ENCODE results near the gene GPR39.

Gene GPR39
- 0 to 0.18 (median 0) reads per million in 9 experiments for total RNA-seq

DNA sequence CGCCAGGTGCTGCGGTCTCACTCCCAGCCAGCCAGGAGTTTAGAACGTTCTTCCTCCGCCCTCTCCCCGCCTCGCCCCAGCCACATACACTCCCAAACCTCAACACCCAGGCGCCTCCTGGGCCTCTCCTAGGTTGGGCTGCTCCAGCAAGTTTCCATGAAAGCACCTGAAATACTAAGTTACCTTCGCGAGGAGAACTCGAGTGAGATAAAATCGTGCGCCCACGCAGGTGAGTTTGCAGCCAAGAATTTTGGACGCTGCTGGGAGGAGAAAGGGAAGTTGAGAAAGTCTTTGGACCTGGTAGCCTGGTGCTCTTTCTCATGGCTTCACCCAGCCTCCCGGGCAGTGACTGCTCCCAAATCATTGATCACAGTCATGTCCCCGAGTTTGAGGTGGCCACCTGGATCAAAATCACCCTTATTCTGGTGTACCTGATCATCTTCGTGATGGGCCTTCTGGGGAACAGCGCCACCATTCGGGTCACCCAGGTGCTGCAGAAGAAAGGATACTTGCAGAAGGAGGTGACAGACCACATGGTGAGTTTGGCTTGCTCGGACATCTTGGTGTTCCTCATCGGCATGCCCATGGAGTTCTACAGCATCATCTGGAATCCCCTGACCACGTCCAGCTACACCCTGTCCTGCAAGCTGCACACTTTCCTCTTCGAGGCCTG, at the start of gene GPR39:
GPR39 (plus strand) TSS at position 83 of the 673 bp plus-strand sequence.
- Mint-ChIP-seq H3K27ac (no peak within 1 kb of the TSS), H3K4me3 (no peak within 1 kb of the TSS), H3K9me3 (peaks cover 10 to 12% of the 10 kb centered on the region in 2 donors)

DNA sequence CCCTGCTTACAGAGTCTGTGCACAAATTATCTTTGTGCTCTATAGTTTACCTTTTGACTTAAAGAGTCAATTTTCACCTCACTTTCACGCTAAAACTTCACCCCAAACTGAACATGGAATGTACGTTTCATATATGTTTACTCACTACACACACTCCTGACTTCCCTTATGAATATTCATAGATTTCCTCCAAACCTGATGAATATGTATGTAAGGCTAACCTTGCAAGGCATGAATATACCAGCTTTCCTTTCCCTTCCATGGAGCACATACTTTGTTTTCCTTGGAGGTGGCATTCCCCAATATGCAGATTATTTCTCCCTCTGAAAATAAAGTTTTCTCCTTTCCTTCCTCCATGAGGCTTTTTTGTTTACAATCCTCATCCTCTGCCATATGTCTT, 48.4 kb upstream of the GPR39 start:
- Mint-ChIP-seq H3K36me3 (ENCODE audit: insufficient read depth) (no peaks in the 10 kb centered on the region), H3K9me3 (peaks cover 9 to 27% of the 10 kb centered on the region in 2 donors), H3K27me3 (no peaks in the 10 kb centered on the region)

More for the DNA sequence above, at the start of gene GPR39:
- Mint-ChIP-seq H3K27me3 (peaks cover 13 to 31% of the 10 kb centered on the region in 2 donors), H3K36me3 (ENCODE audit: insufficient read depth) (peaks cover 3% of the 10 kb centered on the region), H3K4me1 (ENCODE audit: low read depth in 2 of 2) (peaks cover 0 to 2% of the 10 kb centered on the region in 2 donors)
- DNase-seq, result no peak
- ATAC-seq (replicated peaks), result no peak

DNA sequence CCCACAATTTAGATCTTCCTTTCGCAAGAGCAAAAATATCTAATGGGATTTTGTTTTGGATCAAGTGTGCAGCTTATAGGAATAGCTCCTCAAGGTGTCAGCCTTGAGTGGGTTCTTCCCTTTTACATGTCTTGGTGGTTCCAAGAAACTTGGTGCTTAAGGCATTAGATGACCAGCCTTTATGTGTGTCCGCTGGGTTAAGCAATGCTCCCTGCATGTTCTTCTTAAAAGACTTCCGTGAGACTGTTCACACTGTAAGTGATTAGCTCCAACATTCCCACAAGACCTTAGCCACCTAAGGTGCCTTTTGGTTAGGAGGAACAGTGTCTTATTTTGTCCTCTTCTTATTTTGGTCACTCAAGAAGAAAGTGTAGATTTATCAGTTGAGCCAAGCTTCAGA, 44.3 kb upstream of the GPR39 start:
- Mint-ChIP-seq H3K27ac (no peak overlapping the region), H3K4me3 (no peak overlapping the region), H3K9me3 (peaks cover 2 to 9% of the 10 kb centered on the region in 2 donors), H3K36me3 (ENCODE audit: insufficient read depth) (no peaks in the 10 kb centered on the region), H3K27me3 (no peaks in the 10 kb centered on the region), H3K4me1 (ENCODE audit: low read depth in 2 of 2) (no peaks in the 10 kb centered on the region)
- no peak for ATAC-seq (replicated peaks)
- DNase-seq, result no peak

More for the DNA sequence above, 48.4 kb upstream of the GPR39 start:
- DNase-seq (no peak), ATAC-seq (replicated peaks) (no peak)
- Mint-ChIP-seq H3K27ac (no peak overlapping the region), H3K4me3 (no peak overlapping the region), H3K4me1 (ENCODE audit: low read depth in 2 of 2) (no peaks in the 10 kb centered on the region)

DNA sequence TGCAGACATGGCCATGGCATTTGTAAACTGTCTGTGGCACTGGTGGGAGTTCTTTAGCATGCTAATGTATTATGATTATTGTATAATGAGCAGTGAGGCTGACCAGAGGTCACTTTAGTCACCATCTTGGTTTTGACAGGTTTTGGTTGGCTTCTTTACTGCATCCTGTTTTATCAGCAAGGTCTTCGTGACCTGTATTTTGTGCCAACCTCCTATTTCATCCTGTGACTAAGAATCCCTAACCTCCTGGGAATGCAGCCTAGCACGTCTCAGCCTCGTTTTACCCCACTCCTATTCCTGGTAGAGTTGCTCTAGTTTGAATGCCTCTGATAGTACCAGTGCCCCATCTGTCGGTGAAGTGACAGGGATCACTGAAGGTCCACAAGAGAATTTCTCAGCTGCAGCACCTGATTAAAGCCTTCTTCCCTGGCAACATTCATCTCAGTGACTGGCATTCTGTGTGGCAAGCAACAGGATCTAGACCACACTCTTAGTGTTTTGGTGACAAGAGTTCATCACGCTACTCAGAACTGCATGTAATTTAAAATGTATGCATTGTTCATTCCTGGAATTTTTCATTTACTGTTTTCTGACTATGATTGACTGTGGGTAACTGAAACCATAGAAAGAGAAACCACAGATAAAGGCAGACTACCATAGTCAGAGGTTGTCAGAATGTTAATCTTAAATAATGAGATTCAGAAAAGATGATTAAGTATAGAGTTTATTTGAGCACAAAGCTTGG, 43.0 kb upstream of the GPR39 start:
- peaks cover 3% of the 10 kb centered on the region for H3K36me3 Mint-ChIP-seq (ENCODE audit: insufficient read depth)
- ATAC-seq (replicated peaks) (no peak), DNase-seq (no peak)
- no peaks in the 10 kb centered on the region for H3K27me3 Mint-ChIP-seq
- no peak overlapping the region for H3K27ac Mint-ChIP-seq
- peaks cover 2 to 9% of the 10 kb centered on the region in 2 donors for H3K9me3 Mint-ChIP-seq
- H3K4me3 Mint-ChIP-seq, result no peak overlapping the region
- H3K4me1 Mint-ChIP-seq (ENCODE audit: low read depth in 2 of 2), result no peaks in the 10 kb centered on the region

DNA sequence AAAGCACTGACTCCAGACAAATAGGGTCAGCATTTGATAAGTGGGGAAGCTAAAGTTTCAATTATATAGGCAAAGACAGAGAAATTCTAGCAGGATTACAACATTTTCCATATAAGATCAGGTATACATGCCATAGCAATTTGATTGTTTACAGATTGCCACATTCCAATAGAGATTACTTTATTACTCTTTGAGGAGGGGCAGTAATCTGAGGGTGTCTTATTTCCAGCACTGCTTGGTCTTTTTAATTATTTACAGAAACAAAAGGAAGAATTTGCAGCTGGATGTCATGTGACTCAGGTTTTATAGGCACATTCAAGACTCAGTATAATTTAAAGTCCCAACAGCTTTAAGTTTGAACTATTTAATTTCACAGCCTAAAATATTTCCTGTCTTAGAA, 42.5 kb upstream of the GPR39 start:
- no peaks in the 10 kb centered on the region for H3K4me1 Mint-ChIP-seq (ENCODE audit: low read depth in 2 of 2)
- DNase-seq (no peak), ATAC-seq (replicated peaks) (no peak)
- no peak overlapping the region for H3K27ac Mint-ChIP-seq
- no peaks in the 10 kb centered on the region for H3K27me3 Mint-ChIP-seq
- H3K4me3 Mint-ChIP-seq, result no peak overlapping the region
- peaks cover 2 to 9% of the 10 kb centered on the region in 2 donors for H3K9me3 Mint-ChIP-seq
- H3K36me3 Mint-ChIP-seq (ENCODE audit: insufficient read depth), result peaks cover 3% of the 10 kb centered on the region

DNA sequence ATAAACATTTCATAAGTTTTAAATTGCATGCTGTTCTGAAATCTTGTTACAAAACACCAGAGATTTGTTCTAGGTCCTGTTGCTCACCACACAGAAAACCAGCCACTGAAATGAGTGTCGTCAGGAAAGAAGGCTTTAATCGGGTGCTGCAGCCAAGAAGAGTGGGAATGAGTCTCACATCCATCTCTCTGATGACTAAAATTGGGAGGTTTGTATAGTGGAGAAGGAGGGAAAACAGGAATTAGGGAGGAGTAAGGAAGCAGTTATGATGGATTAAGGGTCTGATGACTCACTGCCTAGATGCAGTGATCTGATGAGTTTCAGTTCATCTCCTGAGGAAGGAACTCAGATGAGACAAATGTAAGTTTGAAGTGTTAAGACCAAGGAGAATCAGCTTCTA, 42.1 kb upstream of the GPR39 start:
- Mint-ChIP-seq H3K9me3 (peaks cover 2 to 9% of the 10 kb centered on the region in 2 donors), H3K4me3 (no peak overlapping the region), H3K27me3 (no peaks in the 10 kb centered on the region), H3K4me1 (ENCODE audit: low read depth in 2 of 2) (no peaks in the 10 kb centered on the region), H3K27ac (no peak overlapping the region), H3K36me3 (ENCODE audit: insufficient read depth) (peaks cover 3% of the 10 kb centered on the region)
- no peak for DNase-seq
- no peak for ATAC-seq (replicated peaks)

DNA sequence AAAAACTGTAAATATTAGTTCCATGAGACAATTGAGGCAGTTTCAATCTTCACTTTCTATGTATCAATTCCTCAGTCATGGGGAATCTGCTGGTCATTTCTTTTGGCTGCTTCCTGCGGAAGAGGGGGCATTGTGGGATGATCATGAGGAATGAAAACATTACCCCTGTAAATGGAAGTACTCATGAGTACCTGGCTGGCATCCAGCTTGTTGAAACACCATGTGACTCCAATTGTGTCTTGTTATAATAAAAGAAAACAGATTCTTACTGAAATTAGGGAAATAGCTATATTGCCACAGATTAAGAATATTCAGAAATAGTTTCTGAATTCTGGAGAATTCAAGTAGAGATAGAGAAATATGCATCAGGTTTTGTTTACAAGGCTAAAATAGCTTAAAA, 41.6 kb upstream of the GPR39 start:
- H3K27me3 Mint-ChIP-seq, result no peaks in the 10 kb centered on the region
- peaks cover 3% of the 10 kb centered on the region for H3K36me3 Mint-ChIP-seq (ENCODE audit: insufficient read depth)
- no peak for ATAC-seq (replicated peaks)
- DNase-seq, result no peak
- H3K27ac Mint-ChIP-seq, result no peak overlapping the region
- H3K4me1 Mint-ChIP-seq (ENCODE audit: low read depth in 2 of 2), result no peaks in the 10 kb centered on the region
- no peak overlapping the region for H3K4me3 Mint-ChIP-seq
- H3K9me3 Mint-ChIP-seq, result peaks cover 2 to 9% of the 10 kb centered on the region in 2 donors

DNA sequence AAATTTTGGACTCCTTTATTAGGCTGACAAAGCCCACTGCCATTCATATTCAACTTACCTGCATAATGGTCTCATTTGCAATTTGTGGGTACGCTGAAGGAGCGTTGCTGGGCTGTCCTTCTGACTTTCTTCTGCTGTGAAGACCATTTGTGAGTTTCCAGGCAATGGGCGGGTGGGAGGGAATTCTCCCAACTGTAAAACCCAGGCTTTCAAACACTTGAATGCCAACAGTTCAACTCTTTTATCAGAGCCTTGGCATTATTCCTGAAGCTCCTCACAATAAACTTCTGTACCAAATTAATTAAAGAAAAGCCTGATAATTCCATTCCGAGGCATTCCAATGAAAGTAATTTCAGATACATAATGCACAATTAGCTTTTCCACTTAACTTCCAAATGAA, 35.2 kb upstream of the GPR39 start:
- ATAC-seq (replicated peaks) (no peak), DNase-seq (no peak)
- Mint-ChIP-seq H3K4me1 (ENCODE audit: low read depth in 2 of 2) (no peaks in the 10 kb centered on the region), H3K4me3 (no peak overlapping the region), H3K36me3 (ENCODE audit: insufficient read depth) (peaks cover 3% of the 10 kb centered on the region), H3K9me3 (peaks cover 13 to 21% of the 10 kb centered on the region in 2 donors), H3K27me3 (no peaks in the 10 kb centered on the region), H3K27ac (no peak overlapping the region)

DNA sequence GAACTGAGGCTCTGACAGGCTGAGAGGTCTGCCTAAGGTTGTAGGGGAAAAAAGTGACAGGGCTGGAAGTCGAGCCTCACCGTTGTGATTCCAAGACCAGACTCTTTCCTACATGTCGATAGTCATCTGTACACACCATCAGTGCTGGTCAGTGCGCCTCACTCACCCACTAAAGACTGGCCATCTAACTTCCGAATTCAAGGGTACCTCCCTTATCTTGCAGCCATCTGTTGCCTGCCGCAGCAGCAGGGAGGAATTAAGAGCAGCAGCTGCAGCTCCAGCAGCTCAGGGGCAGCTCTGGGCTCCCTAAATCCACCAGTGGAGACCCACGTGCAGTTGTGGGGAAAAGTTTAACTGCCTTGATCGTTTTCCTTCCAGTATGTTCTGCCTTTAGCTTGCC, 32.6 kb upstream of the GPR39 start:
- no peaks in the 10 kb centered on the region for H3K27me3 Mint-ChIP-seq
- H3K27ac Mint-ChIP-seq, result no peak overlapping the region
- no peaks in the 10 kb centered on the region for H3K4me1 Mint-ChIP-seq (ENCODE audit: low read depth in 2 of 2)
- peaks cover 13 to 21% of the 10 kb centered on the region in 2 donors for H3K9me3 Mint-ChIP-seq
- ATAC-seq (replicated peaks) (no peak), DNase-seq (no peak)
- no peak overlapping the region for H3K4me3 Mint-ChIP-seq
- H3K36me3 Mint-ChIP-seq (ENCODE audit: insufficient read depth), result no peaks in the 10 kb centered on the region

DNA sequence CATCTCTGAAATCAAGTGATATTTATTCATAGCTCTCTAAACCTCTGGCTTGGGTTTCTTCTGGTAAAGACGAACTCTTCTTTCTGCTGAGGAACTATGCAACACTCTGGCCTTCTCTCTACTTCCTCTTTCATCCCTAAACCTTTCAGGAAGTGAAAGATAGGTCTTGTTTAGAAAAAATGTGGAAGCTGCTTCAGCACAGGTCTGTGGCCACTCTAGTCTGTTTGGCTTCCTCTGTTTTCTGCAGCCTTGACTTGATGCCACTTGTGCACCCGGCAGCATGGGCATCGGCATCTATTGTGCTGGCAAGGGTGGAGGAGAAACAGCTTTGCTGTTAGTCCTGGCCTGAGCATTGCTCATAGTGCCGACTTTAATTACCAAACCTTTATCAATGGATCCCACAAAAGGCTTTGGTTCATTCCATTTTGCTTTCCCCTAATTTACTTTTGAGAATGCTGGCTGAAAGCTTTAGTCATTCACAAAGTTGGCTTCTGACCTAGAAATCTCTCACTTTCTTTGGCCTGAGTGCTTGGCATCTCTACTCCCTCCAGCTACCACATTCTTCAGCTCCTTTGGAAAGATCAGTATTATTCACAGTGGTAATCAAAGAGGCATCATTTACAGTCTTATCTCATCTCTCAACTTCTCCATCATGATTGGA, 32.0 kb upstream of the GPR39 start:
- H3K27ac Mint-ChIP-seq, result no peak overlapping the region
- H3K4me1 Mint-ChIP-seq (ENCODE audit: low read depth in 2 of 2), result no peaks in the 10 kb centered on the region
- ATAC-seq (replicated peaks), result no peak
- H3K9me3 Mint-ChIP-seq, result peaks cover 13 to 21% of the 10 kb centered on the region in 2 donors
- no peaks in the 10 kb centered on the region for H3K36me3 Mint-ChIP-seq (ENCODE audit: insufficient read depth)
- H3K27me3 Mint-ChIP-seq, result no peaks in the 10 kb centered on the region
- H3K4me3 Mint-ChIP-seq, result no peak overlapping the region
- DNase-seq, result no peak

DNA sequence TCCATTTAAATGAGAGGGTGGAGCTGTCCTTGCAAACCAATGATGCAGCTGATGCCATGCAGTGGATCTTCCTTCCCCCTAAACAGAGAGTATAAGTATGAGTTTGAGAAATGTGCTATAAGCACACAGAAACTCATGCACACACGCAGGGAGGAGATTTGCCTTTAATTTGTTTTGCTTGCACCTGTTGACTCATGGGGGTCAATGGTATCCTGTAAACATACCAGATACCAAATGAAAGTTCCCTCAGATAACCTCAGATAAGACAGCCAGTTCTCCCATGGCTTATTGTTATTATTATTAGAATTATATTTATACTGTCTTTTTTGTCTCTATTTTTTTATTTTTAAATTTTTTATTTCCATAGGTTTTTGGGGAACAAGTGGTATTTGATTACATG, 29.5 kb upstream of the GPR39 start:
- no peak overlapping the region for H3K4me3 Mint-ChIP-seq
- no peaks in the 10 kb centered on the region for H3K36me3 Mint-ChIP-seq (ENCODE audit: insufficient read depth)
- ATAC-seq (replicated peaks), result no peak
- peaks cover 9 to 15% of the 10 kb centered on the region in 2 donors for H3K9me3 Mint-ChIP-seq
- no peak for DNase-seq
- no peaks in the 10 kb centered on the region for H3K27me3 Mint-ChIP-seq
- H3K27ac Mint-ChIP-seq, result no peak overlapping the region
- H3K4me1 Mint-ChIP-seq (ENCODE audit: low read depth in 2 of 2), result no peaks in the 10 kb centered on the region

DNA sequence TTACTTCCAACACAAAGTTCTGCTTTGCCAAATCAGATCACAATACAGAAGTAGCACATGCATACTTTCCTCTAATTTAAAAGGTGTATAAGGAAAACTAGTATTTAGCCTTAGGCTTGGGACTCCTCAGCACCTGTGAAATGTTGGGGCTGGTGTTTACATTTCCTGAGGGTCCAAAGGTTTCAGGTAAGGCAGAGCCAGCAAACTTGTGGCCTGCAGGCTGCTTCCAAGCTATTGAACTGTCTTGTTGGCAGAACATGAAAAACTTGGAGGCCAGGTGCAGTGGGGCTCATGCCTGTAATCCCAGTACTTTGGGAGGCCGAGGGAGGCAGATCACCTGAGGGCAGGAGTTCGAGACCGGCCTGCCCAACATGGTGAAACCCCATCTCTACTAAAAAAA, 26.5 kb upstream of the GPR39 start:
- Mint-ChIP-seq H3K9me3 (peaks cover 8 to 11% of the 10 kb centered on the region in 2 donors), H3K27ac (no peak overlapping the region)
- no peak for DNase-seq

DNA sequence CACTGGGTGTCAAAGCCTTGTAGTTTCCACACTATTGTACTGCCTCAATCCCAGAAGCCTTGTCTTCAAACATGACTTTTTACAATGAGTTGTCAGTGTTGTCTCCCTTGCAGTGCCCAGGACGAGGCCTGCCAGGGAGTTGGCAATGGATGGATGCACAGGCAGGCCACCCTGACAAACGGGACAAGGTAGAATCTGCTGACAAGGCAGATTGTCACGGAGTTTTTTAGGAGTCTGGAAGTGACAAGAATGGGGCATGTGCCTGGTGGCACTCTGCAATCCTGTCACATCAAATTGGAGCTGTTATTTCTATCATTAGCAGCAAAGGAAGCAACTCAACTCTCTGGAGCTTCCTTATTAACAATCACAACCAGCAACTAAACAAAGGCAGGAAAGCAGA, 25.2 kb upstream of the GPR39 start:
- Mint-ChIP-seq H3K4me1 (ENCODE audit: low read depth in 2 of 2) (no peaks in the 10 kb centered on the region), H3K4me3 (no peak overlapping the region), H3K9me3 (peaks cover 15 to 19% of the 10 kb centered on the region in 2 donors), H3K36me3 (ENCODE audit: insufficient read depth) (no peaks in the 10 kb centered on the region), H3K27ac (no peak overlapping the region), H3K27me3 (no peaks in the 10 kb centered on the region)
- DNase-seq (no peak), ATAC-seq (replicated peaks) (no peak)

More for the DNA sequence above, 26.5 kb upstream of the GPR39 start:
- no peaks in the 10 kb centered on the region for H3K36me3 Mint-ChIP-seq (ENCODE audit: insufficient read depth)
- H3K4me3 Mint-ChIP-seq, result no peak overlapping the region
- H3K4me1 Mint-ChIP-seq (ENCODE audit: low read depth in 2 of 2), result no peaks in the 10 kb centered on the region
- no peaks in the 10 kb centered on the region for H3K27me3 Mint-ChIP-seq
- ATAC-seq (replicated peaks), result no peak

DNA sequence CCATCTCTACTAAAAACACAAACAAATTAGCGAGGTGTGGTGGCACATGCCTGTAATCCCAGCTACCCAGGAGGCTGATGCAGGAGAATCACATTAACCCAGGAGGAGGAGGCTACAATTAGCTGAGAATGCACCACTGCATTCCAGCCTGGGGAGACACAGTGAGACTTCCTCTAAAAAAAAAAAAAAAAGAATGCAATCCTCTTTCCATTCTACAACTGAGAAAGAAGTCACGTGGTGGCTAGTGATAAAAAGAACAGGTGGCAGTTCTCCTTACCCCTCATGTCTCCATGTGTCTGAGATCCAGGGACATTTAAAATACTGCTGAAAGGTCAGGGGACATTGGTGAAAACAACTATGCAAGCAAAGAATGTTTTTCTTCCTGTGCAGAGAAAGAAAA, 24.4 kb upstream of the GPR39 start:
- no peaks in the 10 kb centered on the region for H3K4me1 Mint-ChIP-seq (ENCODE audit: low read depth in 2 of 2)
- no peak overlapping the region for H3K27ac Mint-ChIP-seq
- no peaks in the 10 kb centered on the region for H3K27me3 Mint-ChIP-seq
- H3K9me3 Mint-ChIP-seq, result peaks cover 15 to 21% of the 10 kb centered on the region in 2 donors
- no peak for ATAC-seq (replicated peaks)
- no peaks in the 10 kb centered on the region for H3K36me3 Mint-ChIP-seq (ENCODE audit: insufficient read depth)
- no peak overlapping the region for H3K4me3 Mint-ChIP-seq
- no peak for DNase-seq
